GM21723 (cell line): ENCODE results near the gene COG5.

ENCODE experiments used
- ATAC-seq: cut with Tn5 transposase; IDR thresholded peaks from one replicate; pipeline ENCODE4 v1.9.1; 2021; ENCODE audit warnings: mild to moderate bottlenecking, moderate library complexity; ENCODE audit not compliant: unreplicated experiment

COG5 gene

GRCh38 chr7:107467972-107468371 is 95.7 kb downstream of the COG5 start:
- ATAC-seq = no peak

GRCh38 chr7:107464666-107465226 is 99.0 kb downstream of the COG5 start:
- ATAC-seq = no peak

GRCh38 chr7:107463139-107464078 is 100.3 kb downstream of the COG5 start:
- ATAC-seq = no peak

- ATAC-seq = no peak
Measured at GRCh38 chr7:107461938-107462533, 101.7 kb downstream of the COG5 start.

GRCh38 chr7:107453388-107453787 is 110.3 kb downstream of the COG5 start:
- ATAC-seq = no peak

GRCh38 chr7:107450970-107451369 is 112.8 kb downstream of the COG5 start:
- no peak for ATAC-seq

- no peak for ATAC-seq
Measured at GRCh38 chr7:107446988-107447387, 116.7 kb downstream of the COG5 start.

GRCh38 chr7:107446531-107446930 is 117.2 kb downstream of the COG5 start:
- no peak for ATAC-seq

- ATAC-seq = no peak
Measured at GRCh38 chr7:107442678-107443077, 121.0 kb downstream of the COG5 start.

GRCh38 chr7:107441581-107442422 is 121.9 kb downstream of the COG5 start:
- no peak for ATAC-seq

- ATAC-seq = no peak
Measured at GRCh38 chr7:107439025-107439424, 124.7 kb downstream of the COG5 start.

- no peak for ATAC-seq
Measured at GRCh38 chr7:107435749-107436148, 128.0 kb downstream of the COG5 start.

GRCh38 chr7:107432261-107432660 is 131.5 kb downstream of the COG5 start:
- no peak for ATAC-seq

GRCh38 chr7:107430057-107430456 is 133.7 kb downstream of the COG5 start:
- ATAC-seq = no peak

GRCh38 chr7:107428642-107429041 is 135.1 kb downstream of the COG5 start:
- no peak for ATAC-seq

- ATAC-seq = no peak
Measured at GRCh38 chr7:107427462-107427861, 136.3 kb downstream of the COG5 start.

- ATAC-seq = no peak
Measured at GRCh38 chr7:107414198-107414597, 149.5 kb downstream of the COG5 start.

GRCh38 chr7:107408349-107408748 is 155.4 kb downstream of the COG5 start:
- ATAC-seq = no peak

- ATAC-seq = no peak
Measured at GRCh38 chr7:107405559-107405958, 158.2 kb downstream of the COG5 start.

- ATAC-seq = no peak
Measured at GRCh38 chr7:107404740-107405537, 158.8 kb downstream of the COG5 start.
